Transverse colon (tissue), 4 donors: Measurements from ENCODE around the gene FOXK2. TPM values are rescaled to one million over a fixed set of nuclear protein-coding genes. Genes with fewer than 3 reads are reported as not detected.

Experiments
- DNase-seq: peaks from one replicate; pipeline ENCODE4 v3.0.0-alpha.2; 2019
- H3K27ac ChIP-seq, 4 donors: fragments of 200-600 bp; sonication (generic); 2 replicates each; pipeline ENCODE4 v1.5.1; 2016 to 2018; ENCODE audit warnings: inconsistent platforms in 4 of 4
- H3K27me3 ChIP-seq: fragments of 200-600 bp; sonication (generic); 2 replicates; pipeline ENCODE4 v1.5.1; 2017; ENCODE audit warnings: inconsistent platforms
- H3K36me3 ChIP-seq, 4 donors: fragments of 200-600 bp; sonication (generic); 2 replicates each; pipeline ENCODE4 v1.5.1; 2017 to 2019; ENCODE audit warnings: inconsistent platforms in 4 of 4
- H3K4me1 ChIP-seq, 4 donors: fragments of 200-600 bp; sonication (generic); 2 replicates each; pipeline ENCODE4 v1.5.1; 2017 to 2020; ENCODE audit warnings: inconsistent platforms in 4 of 4
- H3K4me3 ChIP-seq, 4 donors: fragments of 200-600 bp; sonication (generic); 1 replicate in 1 of 4; 2 replicates in 3 of 4; pipeline versions ENCODE4 v1.5.1 to v1.6.1; 2017 to 2019; ENCODE audit warnings: inconsistent platforms in 4 of 4
- H3K9me3 ChIP-seq, 2 donors: fragments of 200-600 bp; sonication (generic); 2 replicates each; pipeline ENCODE4 v1.5.1; 2017 to 2019; ENCODE audit warnings: inconsistent platforms in 2 of 2
- EP300 ChIP-seq: sonication (generic); formaldehyde crosslinking; IDR thresholded peaks from one replicate; pipeline ENCODE4 v1.6.1; 2017; ENCODE audit warnings: antibody characterized with exemption, low read depth
- POLR2A ChIP-seq: fragments of 450-650 bp; IDR thresholded peaks from one replicate; pipeline ENCODE4 v1.6.1; 2016; ENCODE audit warnings: antibody characterized with exemption, mild to moderate bottlenecking, moderate library complexity
- POLR2AphosphoS5 ChIP-seq, 3 donors: sonication (generic); formaldehyde crosslinking; IDR thresholded peaks; one replicate each; pipeline ENCODE4 v1.6.1; 2016; ENCODE audit warnings: antibody characterized with exemption in 3 of 3
- WGBS, 2 donors: methylation state at CpG; one replicate each; pipeline ENCODE4 v1.1.5; 2018; ENCODE audit warnings: low coverage in 1 of 2; 5-methylcytosine and 5-hydroxymethylcytosine counted together
- in situ Hi-C, 4 donors: fragments of 200-750 bp; cut with MboI; loops; one replicate each; pipeline versions ENCODE4 v1.15.0 to v1.15.1; 2017; ENCODE audit warnings: low sequenced_read_pairs in 3 of 4, low pct_ligation_motif_present in 1 of 4, low pct_unique_long_range_greater_than_20kb in 1 of 4
- intact Hi-C: fragments of 100-400 bp; cut with DNase I; formaldehyde crosslinking; loops from one replicate; pipeline ENCODE4 v1.15.1; 2023; ENCODE audit warnings: low total_unique reads
- total RNA-seq, 4 donors: library from RNA; depleted of rRNA; stranded (reverse); fragments of >200 nt; gene quantifications; one replicate each; pipeline ENCODE4 v1.1.0, GENCODE V29; 2016
- TF ChIP-seq, protein P1 (sequence below), 5 experiments: fragments of 200-600 bp in 3 of 5; fragments of 450-650 bp in 2 of 5; sonication (generic) in 3 of 5; IDR thresholded peaks; 1 replicate in 2 of 5; 2 replicates in 3 of 5; pipeline ENCODE4 v1.5.1; 2016 to 2017; ENCODE audit warnings: antibody characterized with exemption in 5 of 5, inconsistent platforms in 3 of 5, mild to moderate bottlenecking in 2 of 5, moderate library complexity in 1 of 5

Gene FOXK2
- total RNA-seq, 4 donors from 2014 or later, result 41.2 to 216 (median 106) TPM

DNA sequence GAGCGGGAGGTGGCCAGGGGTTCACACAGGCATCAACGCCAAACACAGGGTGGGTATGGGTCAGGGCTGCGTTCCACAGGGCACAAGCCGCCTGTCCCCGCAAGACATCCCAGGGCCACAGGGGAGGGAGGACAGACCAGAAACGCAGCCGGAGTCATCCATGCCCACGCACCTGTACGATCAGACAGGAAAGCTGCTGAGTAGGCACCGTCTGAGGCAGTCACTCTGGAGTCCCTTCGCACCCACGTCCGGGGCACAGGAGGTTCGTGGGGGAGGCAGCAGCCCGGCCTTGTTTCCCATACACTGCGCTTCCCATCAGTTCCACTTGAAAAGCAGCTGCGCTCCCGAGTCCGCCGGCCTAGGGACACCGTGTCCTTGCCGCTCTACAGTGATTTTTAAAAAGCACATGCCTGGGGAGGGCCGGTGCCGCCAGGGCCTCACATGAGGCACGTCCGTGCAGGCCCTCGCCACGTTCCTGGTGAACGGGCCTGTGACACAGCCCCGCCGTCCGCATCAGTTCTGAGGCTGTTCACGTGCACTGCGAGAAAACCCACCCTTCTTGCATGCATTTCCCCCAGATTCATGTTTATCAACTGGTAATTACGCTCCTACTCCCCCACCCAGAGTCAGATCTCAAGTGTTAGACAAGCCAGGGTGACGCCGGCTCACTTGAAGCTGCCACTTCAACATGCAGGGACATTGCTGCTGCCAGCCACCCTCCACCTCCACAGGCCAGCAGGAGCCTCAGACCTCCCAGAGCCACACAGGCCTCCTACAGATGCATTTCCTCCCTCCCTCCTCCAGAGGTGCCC is 94.0 kb downstream of the FOXK2 start:
- intact Hi-C loops (loop anchor here (5.0 kb wide), 1 partner anchor 1081 kb away; no protein-coding TSS in a partner anchor), in situ Hi-C loops (no loop called here)
- Histone ChIP-seq H3K27me3 (no peaks in the 10 kb centered on the region), H3K4me3 (no peak overlapping the region), H3K27ac (no peak overlapping the region), H3K4me1 (peaks cover 0 to 5% (median 0%) of the 10 kb centered on the region in 4 donors), H3K36me3 (peaks cover 0 to 34% (median 14%) of the 10 kb centered on the region in 4 donors), H3K9me3 (no peaks in the 10 kb centered on the region)
- 89 to 100% methylated on average over 1 to 37 of the region's 37 CpGs for WGBS, 2 donors
- TF ChIP-seq EP300 (no peak), POLR2AphosphoS5 (IDR thresholded peaks at IDR 0.05) (no peak), POLR2A (no peak)
- TF ChIP-seq, protein P1, sequence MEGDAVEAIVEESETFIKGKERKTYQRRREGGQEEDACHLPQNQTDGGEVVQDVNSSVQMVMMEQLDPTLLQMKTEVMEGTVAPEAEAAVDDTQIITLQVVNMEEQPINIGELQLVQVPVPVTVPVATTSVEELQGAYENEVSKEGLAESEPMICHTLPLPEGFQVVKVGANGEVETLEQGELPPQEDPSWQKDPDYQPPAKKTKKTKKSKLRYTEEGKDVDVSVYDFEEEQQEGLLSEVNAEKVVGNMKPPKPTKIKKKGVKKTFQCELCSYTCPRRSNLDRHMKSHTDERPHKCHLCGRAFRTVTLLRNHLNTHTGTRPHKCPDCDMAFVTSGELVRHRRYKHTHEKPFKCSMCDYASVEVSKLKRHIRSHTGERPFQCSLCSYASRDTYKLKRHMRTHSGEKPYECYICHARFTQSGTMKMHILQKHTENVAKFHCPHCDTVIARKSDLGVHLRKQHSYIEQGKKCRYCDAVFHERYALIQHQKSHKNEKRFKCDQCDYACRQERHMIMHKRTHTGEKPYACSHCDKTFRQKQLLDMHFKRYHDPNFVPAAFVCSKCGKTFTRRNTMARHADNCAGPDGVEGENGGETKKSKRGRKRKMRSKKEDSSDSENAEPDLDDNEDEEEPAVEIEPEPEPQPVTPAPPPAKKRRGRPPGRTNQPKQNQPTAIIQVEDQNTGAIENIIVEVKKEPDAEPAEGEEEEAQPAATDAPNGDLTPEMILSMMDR (IDR thresholded peaks at IDR 0.05), result no peak
- DNase-seq, result no peak

- H3K4me3 ChIP-seq, result no peak overlapping the region
- TF ChIP-seq EP300 (no peak), POLR2AphosphoS5 (IDR thresholded peaks at IDR 0.05) (no peak), POLR2A (no peak)
- TF ChIP-seq, protein P1 (IDR thresholded peaks at IDR 0.05), result no peak
- no peaks in the 10 kb centered on the region for H3K9me3 ChIP-seq
- H3K36me3 ChIP-seq, result peaks cover 0 to 41% (median 18%) of the 10 kb centered on the region in 4 donors
- H3K27me3 ChIP-seq, result no peaks in the 10 kb centered on the region
- in situ Hi-C loops (no loop called here), intact Hi-C loops (loop anchor here (5.0 kb wide), 1 partner anchor 1082 kb away; no protein-coding TSS in a partner anchor)
- no peak for DNase-seq
- WGBS, 2 donors, result 95 to 100% methylated on average over 7 to 22 of the region's 22 CpGs
- peaks cover 0 to 5% (median 0%) of the 10 kb centered on the region in 4 donors for H3K4me1 ChIP-seq
- H3K27ac ChIP-seq, result no peak overlapping the region
Measured at GRCh38 chr17:82614095-82614631, 94.6 kb downstream of the FOXK2 start.

DNA sequence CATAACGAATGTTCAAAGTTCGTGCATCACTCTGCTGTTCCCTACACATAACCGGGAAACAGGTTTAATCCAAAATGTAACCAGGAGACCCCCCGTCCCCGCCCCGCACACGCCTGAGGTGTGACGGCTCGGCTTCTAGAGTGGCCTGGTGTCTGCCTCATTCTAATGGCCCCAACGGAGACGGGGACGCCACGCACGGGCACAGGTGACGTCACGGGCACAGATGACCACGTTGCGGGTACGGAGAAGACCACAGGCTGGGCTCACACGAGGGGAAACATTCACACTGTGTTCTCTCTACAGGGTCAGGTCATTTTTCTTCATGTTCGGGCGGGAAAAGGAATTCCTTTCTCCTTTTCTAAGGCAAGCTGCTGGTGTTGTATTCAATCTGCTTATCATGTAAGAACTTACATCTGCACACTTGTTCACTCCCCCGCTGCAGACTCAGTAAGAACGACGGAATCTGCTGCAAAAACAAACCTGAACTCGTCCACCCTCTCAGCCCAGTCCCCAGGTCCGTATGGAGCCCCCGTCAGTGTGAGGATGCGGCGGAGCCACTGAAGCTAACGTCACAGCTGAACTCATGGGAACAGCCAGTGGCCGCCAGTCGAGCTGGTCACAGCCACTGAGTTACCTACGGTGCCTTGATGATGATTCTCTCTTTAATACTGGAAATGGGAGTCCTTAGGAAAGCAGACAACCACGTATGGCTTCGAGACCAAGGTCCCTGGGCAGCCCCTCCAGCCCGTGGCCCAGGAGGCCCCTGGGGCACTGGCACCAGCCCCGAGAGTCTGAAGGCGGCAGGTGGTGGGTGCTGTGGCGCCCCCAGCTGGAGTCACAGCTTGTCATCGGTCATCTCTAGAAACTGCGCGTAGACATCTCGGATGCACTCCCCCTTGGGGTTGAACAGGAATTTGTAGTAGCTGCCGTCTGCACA is 95.8 kb downstream of the FOXK2 start:
- no peaks in the 10 kb centered on the region for H3K9me3 ChIP-seq
- TF ChIP-seq EP300 (no peak), POLR2AphosphoS5 (IDR thresholded peaks at IDR 0.05) (no peak), POLR2A (no peak)
- TF ChIP-seq, protein P1 (IDR thresholded peaks at IDR 0.05), result no peak
- in situ Hi-C loops (no loop called here), intact Hi-C loops (no loop called here)
- DNase-seq, result no peak
- no peak overlapping the region for H3K27ac ChIP-seq
- H3K4me3 ChIP-seq, result no peak overlapping the region
- peaks cover 0 to 53% (median 23%) of the 10 kb centered on the region in 4 donors for H3K36me3 ChIP-seq
- no peaks in the 10 kb centered on the region for H3K27me3 ChIP-seq
- H3K4me1 ChIP-seq, result peaks cover 0 to 5% (median 0%) of the 10 kb centered on the region in 4 donors
- 92 to 96% methylated on average over 10 to 45 of the region's 45 CpGs for WGBS, 2 donors
